HL-60/S4 treated with retinoic acid at 250 ng/mL for 4 days and 3 days (cell line): Measurements from ENCODE around the gene PACS2.

ENCODE experiments used
- in situ Hi-C: fragments of 300-500 bp; cut with MboI; formaldehyde crosslinking; loops from 2 replicates; pipeline ENCODE4 v1.7.0; 2022; ENCODE audit warnings: low sequenced_read_pairs

The PACS2 gene

DNA sequence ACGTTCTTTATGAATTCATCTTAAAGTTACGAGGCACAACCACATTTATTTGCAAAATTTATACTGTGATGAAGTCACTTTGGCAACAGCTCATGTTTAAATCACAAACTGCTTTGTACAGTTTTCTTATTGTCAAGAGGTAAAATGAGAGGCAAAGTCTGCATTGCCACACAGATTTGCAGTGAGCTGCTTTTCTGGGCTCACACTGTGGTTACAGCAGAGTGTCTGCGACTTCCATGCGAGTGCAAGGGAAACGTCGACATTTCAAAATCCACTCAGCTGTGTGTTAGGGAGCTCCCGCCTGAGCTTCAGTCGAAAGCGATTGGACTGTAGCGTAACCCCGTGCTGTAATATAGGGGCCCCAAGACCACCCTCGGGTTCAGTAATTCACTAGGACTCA, 118.1 kb downstream of the PACS2 start:
- in situ Hi-C loops = no loop called here

DNA sequence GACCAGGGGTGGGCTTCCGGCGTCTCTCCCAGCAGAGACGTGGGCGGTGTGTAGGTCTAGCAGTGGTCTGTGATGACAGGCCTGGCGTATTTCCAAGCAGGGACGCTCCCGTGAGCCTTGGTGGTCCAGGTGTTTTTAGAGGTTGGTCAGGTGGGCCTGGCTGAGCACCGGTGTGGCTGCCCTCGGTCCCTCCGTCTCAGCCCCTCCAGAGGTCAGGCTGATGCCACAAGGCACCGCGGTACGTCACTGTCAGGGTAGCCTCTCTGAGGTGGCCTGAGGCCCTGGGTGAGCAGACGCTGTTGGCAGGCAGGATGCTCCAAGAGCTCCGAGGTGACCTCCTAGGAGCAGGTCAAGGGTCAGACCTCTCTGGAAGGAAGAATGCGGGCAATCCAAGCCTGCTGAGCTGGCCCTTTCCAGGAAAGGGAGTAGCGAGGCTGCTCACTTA, 118.6 kb downstream of the PACS2 start:
- in situ Hi-C loops = no loop called here

DNA sequence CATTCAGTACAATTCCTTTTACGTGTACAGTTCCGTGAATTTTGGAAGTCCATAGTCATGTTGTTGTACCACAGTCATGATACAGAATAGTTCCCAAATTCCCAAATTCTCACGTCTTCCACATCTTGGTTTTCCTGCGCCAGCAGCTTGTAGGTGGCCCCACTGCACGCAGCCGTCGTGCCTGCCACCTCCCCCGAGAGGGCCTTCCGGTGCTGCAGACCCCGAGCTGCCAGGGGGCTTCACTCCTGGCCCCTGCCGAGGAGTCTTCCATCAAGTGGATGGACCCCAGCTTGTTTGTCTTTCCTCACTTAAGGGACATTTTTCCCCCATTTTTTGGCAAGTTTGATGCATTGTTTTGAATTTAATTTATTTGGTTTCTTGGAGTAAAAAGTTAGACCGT, 121.9 kb downstream of the PACS2 start:
- in situ Hi-C loops = no loop called here

DNA sequence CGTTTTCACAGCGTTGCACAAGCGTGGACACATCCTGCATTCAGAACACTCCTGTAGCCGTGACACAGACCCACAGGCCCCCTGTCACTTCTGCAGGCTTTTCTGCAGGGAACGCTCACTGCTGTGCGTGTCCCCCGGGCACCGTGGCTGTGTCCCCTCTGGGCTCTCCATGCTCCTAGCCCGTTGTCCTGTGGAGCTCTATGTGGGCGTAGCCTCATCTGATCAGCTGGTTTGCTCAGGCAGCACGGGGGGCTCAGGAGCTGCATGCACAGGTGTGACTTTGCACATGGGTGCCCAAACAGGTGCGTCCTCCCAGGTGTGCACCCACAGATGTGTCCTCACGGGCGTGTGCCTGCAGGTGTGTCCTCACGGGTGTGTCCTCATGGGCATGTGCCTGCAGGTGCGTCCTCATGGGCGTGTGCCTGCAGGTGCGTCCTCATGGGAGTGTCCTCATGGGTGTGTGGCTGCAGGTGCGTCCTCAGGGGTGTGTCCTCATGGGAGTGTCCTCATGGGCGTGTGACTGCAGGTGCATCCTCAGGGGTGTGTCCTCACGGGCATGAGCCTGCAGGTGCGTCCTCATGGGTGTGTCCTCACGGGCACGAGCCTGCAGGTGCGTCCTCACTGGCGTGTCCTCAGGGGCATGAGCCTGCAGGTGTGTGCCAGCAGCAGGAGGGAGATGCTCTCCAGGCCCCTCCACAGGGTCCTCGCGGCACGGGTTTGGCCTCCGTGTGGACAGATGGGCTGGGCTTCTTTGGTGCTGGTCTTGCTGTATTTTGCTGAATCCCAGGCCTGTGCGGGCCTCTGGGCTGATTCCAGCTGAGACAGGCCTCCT, 122.6 kb downstream of the PACS2 start:
- in situ Hi-C loops = no loop called here

DNA sequence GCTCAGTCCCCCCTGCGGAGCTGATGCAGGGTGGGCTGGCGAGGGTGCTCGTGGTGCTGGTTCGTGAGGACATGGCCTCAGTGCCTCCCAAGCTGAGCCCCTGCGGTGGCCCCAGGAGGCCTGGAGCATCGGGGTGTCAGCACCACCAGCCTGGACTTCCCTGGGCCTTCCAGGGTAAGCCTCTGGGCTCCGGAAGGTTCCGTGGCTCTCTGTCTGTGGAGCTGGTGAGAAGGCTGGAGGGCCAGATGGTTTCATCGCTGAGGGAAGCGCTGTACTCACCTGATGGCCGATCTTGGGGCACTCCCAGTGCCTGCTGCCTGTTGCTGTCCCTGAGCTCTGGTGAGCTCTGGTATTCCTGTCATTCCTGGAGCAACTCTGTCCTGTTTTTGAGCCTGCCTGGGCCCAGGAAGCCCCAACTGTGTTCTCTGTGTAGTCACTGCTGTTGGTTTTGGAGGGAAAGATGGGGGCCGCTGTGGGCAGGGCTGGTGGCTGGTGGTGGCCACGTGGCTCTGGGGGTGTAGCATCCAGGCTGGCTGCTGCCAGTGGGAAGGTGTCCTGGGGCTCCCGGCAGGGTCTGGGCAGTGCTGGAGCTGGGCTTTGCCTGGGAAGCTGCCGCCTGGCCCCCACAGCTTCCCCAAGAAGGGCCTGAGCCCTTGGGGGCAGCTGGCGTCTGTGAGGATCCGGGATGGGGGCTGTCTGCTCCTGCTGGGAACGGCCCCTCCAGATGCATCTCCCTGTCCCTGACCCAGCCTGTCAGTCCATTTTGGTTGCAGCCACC, 123.4 kb downstream of the PACS2 start:
- in situ Hi-C loops = no loop called here

DNA sequence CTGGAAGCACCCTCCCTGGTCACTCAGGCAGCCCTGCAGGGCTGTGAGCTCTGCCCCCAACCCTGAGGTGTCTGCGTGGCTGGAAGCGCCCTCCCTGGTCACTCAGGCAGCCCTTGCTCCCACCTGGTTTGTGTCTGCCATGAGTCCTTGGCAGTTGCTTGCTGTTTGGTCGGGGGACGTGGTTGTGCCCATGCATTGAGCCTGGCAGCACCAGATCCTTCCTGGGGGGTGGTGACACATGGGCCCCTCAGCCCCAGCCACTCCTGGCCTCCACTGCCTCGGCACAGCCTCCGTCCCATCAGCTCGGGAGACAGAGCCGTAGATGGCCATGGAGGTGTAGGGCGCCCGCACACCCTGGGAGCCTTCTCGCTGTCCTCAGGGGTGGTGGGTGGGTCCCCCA, 124.6 kb downstream of the PACS2 start:
- in situ Hi-C loops = no loop called here

DNA sequence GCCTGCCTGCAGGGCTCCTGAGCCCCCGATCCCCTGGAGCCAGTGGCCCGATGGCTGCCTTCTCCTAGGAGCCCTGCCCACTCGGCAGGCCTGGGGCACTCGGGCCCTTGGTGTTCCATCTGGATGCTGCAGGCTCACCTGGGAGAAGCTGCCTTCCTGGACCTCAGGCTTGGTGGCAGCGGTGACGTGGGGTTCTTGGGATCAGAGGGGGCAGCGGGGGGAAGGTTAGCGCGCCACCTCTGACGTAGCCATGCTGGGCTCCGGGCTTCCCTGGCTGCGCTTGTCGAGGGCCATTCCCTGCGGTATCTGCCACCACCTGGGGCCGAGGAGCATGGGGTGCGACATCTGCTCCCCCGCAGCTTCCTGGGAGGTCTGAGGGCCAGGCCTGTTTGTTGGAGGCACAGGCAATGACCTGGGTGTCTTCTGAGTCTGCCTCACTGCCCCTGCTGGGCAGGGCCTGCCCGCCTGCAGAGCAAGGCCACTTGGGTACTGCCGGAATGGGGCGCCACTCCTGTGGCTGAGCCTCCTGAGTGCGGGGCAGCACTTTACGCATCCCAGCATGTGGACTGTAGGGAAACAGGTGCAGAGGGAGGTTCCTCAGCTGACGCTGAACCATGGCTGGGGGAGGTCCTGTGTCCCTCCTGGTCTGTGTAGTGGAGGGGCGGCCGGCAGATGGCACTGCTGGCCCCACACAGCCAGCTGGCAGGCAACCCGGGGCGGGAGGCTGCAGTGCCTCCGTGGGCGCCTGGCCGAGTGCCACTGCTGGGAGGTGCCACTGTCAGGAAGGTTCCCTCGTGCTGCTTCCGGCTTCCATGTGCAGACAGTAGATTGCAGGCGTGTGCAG, 125.4 kb downstream of the PACS2 start:
- in situ Hi-C loops = no loop called here

DNA sequence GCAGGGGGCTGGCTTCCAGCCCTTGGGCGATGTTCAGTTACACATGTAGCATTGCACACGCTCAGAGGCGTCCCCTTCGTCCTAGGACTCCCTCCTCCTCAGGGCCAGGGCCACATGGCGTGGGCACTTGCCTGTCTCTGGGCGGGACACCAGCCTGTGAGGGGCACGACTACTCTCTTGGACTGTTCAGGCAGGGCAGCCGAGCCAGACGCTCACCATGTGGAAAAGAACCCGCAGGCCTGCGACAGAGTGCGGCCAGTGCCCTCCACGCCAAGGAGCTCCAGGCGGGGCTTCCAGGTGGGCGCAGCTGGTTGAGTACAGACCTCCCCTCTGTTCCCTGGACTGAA, 126.0 kb downstream of the PACS2 start:
- in situ Hi-C loops = no loop called here

DNA sequence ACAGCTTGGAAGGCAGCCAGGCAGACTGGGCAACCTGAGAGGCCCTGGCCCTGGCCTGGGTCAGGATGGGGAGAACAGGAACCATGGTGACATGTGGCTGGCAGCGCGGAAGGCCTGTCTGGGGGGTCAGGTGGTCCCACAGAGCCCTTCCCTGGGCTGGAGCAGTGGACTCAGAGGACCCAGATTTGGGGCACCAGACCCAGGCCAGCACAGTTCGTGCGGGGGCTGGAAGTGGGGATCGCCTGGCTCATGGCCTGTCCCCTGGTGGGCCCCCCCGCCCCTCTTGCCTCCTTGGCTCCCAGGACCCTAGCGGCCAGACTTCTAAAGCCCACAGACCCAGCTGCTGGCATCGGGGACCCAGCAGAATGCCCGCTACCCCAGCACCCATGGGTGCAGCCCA, 126.4 kb downstream of the PACS2 start:
- in situ Hi-C loops = no loop called here

DNA sequence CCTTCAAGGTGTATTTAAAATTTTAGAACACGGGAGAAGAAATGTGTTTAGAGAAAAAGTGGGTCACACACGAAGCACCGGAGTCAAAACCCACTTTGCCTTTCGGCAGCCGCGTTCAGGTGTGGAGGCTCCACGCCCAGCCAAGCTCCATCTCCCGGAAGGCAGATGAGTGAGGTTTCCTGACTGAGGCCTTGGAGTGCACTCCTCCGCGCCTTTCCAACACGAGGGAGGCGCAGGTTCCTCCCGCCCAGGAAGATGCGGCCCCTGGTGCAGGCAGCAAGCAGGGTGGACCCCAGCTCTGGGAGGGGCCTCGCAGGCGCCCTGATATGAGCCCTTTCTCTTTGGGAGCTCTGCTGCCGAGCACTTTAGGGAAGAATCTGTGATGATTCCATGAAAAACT, 127.6 kb downstream of the PACS2 start:
- in situ Hi-C loops = no loop called here

DNA sequence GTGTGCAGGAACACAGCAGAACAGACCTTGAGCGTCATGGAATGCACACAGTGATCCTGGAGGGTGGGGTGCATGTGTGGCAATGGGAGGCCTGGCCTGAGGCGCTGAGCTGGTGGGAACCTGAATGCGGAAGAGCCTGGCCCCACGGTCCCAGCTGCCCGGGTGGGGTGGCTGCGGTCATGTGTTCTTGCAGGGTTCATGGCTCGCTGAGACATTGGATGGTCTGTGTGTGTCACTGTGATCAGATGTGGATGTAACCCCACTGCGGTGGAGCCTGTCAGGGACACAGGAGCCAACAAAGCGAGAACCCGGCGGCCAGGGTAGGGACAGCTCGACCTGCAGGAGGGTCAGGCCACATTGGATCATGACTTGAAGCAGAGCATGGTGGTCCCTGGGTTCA, 128.3 kb downstream of the PACS2 start:
- in situ Hi-C loops = no loop called here

DNA sequence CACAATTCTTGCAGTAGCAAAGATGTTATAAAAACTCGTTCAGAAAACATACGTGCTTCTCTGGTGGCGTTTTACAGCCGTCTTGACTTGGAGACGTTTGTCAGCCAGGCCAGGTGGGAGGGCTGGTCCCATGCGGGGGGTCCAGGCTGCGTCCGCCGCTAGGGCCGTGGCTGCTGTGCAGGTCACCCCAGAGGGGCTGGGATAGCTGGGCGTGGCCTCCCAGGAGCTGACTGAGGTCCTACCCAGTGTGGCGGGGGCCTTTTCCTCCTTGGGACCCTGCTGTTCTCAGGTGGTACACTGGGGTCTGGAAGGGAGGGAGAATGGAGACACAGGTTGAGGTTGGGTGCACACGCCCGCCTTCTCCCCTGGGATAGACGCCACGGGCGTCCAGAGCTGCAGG, 130.3 kb downstream of the PACS2 start:
- in situ Hi-C loops = no loop called here

DNA sequence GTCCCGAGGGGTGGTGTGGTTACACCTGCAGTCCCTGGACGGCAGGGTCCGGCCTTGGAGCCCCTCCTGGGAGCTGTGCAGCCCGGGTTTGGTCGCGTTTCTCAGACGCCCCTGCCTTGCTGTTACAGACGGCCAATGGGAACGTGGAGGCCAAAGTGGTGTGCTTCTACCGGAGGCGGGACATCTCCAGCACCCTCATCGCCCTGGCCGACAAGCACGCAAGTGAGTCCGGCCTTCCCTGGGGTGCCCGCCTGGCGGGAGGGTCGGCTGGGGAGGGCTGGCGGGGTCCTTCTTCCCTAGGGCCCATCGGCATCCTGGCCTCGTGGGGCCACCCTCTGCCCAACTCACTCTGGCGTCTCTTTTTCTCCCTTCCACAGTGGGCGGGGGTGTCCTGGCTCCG, 130.7 kb downstream of the PACS2 start:
- in situ Hi-C loops = no loop called here

DNA sequence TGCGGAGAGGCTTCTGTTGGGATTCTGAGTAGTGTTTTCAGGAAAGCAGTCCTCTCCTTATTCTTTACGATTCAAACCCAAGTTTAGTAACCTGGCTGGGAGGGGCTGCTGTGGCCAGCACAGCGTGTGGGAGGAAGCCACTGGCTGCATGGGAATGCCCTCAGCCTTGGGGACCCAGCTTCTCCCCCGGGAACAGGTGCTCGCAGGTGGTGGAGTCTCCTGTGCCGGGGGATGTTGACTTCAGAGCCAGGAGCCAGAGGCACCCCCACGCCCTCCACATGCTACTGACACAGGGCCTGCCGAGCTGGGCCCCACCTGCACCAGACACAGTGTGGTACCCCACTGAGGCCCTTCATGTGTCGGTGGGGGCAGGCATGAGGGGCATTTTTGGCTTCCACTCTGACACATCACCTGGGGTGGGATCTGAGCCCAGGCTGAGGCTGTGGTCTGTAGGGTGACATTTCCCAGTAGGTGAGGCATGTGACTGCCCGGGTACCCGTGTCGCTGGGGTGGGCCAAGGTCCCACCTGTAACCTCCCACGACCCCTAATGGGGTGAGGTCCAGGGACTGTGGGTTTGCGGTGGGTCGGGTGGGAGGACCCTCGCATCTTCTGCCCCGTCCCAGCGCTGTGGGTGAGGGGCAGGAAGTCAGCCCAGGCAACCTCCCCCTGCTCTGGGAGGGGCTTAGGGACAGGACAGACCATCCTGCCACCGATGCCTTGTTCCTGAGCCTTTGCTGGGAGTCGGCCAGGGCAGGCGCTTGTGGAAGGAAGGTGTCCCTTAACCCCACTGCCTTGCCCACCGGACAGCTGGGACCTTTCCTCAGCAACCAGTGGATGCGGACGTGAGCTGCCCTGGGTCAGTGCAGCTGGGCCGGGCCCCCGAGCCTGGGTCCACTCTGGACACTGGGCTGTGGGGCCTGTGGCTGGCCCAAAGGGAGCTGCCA, 131.6 kb downstream of the PACS2 start:
- in situ Hi-C loops = no loop called here

DNA sequence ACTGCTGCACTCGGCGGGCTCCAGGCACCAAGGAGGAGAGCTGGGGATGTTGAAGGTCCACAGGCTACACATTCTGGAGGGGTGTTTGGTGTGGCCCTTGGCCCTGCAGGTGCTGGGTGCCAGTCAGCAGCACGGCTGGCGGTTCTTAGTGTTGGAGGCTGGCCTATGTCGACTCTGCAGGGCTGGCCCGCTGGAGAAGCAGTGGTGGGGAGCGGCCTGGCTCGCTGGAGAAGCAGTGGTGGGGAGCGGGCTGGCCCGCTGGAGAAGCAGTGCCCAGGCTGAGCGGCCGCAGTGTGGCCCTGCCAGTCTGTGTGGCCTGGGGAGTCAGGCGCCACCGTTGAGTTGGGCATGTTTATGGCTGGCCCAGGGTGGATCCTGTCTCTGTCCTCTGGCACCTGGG, 132.4 kb downstream of the PACS2 start:
- in situ Hi-C loops = no loop called here
